Kidney epithelial cell (primary cell): Measurements from ENCODE around the gene MACF1. TPM values are rescaled to one million over a fixed set of nuclear protein-coding genes. Genes with fewer than 3 reads are reported as not detected.

ENCODE experiments used
- DNase-seq: peaks from one replicate; pipeline ENCODE4 v3.0.0-alpha.2; 2010; ENCODE audit warnings: low read depth
- H3K27me3 ChIP-seq: 2 replicates; pipeline ENCODE4 v1.6.0; 2011; ENCODE audit warnings: low read length; ENCODE audit not compliant: control insufficient read depth, insufficient read depth
- H3K36me3 ChIP-seq: 2 replicates; pipeline ENCODE4 v1.5.1; 2011; ENCODE audit warnings: low read length; ENCODE audit not compliant: control insufficient read depth, insufficient read depth
- H3K4me3 ChIP-seq: 2 replicates; pipeline ENCODE4 v1.5.1; 2011; ENCODE audit warnings: low read depth, mild to moderate bottlenecking, control low read depth, low read length
- total RNA-seq: library from RNA; depleted of rRNA; stranded (reverse); fragments of >200 nt; gene quantifications from 2 replicates; pipeline ENCODE4 v1.2.3, GENCODE V29; 2015
- TF ChIP-seq, protein P1 (sequence below): IDR thresholded peaks from 2 replicates; pipeline ENCODE4 v1.5.1; 2011; ENCODE audit warnings: mild to moderate bottlenecking, moderate library complexity, low read length, control low read depth, inconsistent platforms; ENCODE audit not compliant: insufficient read depth, poor library complexity, severe bottlenecking

The MACF1 gene
- total RNA-seq, 1 donor from 2014 or later, result 279 TPM

DNA sequence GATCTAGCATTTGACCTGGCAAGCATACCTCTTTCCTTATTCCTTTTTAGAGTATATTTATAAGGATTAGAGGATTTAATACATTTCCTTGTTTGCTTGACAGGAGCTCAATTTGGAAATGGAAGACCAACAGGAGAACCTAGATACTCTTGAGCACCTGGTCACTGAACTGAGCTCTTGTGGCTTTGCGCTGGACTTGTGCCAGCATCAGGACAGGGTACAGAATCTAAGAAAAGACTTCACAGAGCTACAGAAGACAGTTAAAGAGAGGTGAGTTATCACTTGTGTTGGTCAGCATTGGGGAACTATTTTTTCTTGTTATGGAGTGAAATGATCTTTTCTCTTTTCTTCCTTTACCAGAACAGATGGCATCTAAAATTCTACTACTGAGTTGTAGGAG, 163.6 kb downstream of the MACF1 start:
- no peak for DNase-seq
- H3K36me3 ChIP-seq, result peaks cover 4% of the 10 kb centered on the region
- H3K4me3 ChIP-seq, result no peak overlapping the region
- no peaks in the 10 kb centered on the region for H3K27me3 ChIP-seq
- TF ChIP-seq, protein P1, sequence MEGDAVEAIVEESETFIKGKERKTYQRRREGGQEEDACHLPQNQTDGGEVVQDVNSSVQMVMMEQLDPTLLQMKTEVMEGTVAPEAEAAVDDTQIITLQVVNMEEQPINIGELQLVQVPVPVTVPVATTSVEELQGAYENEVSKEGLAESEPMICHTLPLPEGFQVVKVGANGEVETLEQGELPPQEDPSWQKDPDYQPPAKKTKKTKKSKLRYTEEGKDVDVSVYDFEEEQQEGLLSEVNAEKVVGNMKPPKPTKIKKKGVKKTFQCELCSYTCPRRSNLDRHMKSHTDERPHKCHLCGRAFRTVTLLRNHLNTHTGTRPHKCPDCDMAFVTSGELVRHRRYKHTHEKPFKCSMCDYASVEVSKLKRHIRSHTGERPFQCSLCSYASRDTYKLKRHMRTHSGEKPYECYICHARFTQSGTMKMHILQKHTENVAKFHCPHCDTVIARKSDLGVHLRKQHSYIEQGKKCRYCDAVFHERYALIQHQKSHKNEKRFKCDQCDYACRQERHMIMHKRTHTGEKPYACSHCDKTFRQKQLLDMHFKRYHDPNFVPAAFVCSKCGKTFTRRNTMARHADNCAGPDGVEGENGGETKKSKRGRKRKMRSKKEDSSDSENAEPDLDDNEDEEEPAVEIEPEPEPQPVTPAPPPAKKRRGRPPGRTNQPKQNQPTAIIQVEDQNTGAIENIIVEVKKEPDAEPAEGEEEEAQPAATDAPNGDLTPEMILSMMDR, result no peak

DNA sequence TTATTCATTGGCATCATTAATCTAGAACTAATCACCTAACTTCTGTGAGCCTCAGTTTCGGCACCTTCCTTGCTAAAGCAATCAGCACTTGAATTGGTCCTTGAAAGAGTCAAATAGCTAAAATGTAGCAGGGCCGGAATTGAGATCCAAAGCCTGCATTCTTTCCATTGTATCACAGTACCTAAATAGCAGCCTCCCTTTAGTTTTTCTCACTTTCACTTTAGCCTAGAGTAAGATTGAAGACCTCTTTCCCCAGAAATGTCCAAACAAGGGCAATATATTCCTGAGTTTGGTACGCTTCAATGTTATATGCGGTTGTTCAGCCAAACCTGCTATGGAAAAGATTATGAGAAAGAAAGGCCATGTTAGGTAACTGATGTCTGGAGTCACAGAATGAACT, 165.1 kb downstream of the MACF1 start:
- TF ChIP-seq, protein P1, result no peak

DNA sequence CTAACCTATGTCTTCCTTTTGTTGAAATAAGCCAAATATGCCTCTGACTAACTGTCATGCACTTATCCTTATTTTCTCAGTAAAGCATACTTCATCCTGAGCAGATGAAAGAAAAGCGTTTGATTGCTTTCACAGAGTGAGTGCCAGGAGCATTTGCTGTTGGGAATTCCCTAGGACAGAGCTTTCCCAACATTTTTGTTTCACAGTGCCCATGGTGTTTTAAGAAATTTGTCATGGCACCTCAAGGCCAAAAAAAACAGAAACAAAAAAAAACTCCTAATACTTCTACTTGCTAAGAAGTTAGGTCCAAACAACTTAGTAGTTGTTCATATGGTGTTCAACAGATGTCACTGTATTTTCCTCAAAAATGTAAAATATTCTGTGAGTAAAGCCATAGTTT, 166.1 kb downstream of the MACF1 start:
- peaks cover 4% of the 10 kb centered on the region for H3K36me3 ChIP-seq
- H3K27me3 ChIP-seq, result no peaks in the 10 kb centered on the region
- DNase-seq, result no peak
- H3K4me3 ChIP-seq, result no peak overlapping the region
- TF ChIP-seq, protein P1, result no peak

More for the DNA sequence above, 165.1 kb downstream of the MACF1 start:
- H3K27me3 ChIP-seq, result no peaks in the 10 kb centered on the region
- peaks cover 4% of the 10 kb centered on the region for H3K36me3 ChIP-seq
- no peak for DNase-seq
- no peak overlapping the region for H3K4me3 ChIP-seq

DNA sequence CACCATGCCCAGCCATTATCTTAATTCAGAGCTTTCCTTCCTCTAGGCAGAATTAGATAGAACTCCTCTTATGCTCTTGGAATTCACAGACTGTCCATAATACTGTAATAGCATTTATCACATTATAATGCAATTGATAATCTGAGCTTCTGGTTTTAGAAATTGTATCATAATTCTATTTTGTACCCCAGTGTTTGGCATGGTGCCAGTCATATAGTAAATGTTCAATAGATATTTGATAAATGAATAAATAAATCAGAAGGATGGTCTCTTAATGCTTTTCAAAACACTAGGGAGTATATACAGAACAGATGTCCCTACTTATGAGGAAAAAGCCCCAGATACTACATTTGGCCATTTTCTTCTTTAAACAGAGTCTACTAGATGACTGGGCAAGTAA, 167.6 kb downstream of the MACF1 start:
- no peak for DNase-seq
- H3K36me3 ChIP-seq, result peaks cover 4% of the 10 kb centered on the region
- TF ChIP-seq, protein P1, result no peak

DNA sequence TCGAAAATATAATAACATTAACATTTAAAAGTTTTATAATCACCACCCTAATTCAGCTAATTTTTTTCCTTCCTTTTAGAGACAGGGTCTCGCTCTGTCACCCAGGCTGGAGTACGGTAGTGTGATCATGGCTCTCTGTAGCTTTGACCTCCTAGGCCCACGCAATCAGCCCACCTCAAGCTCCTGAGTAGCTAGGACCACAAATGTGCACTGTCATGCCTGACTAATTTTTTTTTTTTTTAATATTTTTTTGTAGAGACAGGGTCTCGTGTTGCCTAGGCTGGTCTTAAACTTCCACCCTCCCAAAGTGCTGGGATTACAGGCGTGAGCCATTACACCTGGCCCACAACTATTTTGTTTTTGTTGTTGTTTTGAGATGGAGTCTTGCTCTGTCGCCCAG, 172.2 kb downstream of the MACF1 start:
- Histone ChIP-seq H3K27me3 (no peaks in the 10 kb centered on the region), H3K36me3 (peaks cover 3% of the 10 kb centered on the region), H3K4me3 (no peak overlapping the region)
- no peak for DNase-seq
- TF ChIP-seq, protein P1, result no peak

More for the DNA sequence above, 167.6 kb downstream of the MACF1 start:
- Histone ChIP-seq H3K27me3 (no peaks in the 10 kb centered on the region), H3K4me3 (no peak overlapping the region)

DNA sequence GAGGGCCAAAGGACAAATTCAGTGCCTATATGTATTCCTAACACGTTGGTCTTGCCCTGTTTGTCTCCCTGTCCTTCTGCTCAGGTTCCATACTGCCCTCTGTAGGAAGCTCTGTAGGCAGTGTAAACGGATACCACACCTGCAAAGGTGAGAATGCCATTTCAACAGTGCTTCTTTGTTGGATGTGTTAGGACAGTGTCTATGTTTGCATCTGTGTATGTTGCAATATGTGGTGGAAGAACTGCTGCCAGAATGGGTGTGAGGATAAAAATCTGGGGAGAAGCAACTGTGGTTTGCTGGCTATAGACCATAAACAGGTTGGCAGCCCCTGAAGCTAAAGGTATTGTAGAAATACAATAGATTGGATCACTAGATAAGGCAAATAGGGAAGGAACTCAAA, 173.9 kb downstream of the MACF1 start:
- H3K4me3 ChIP-seq, result no peak overlapping the region
- DNase-seq, result no peak
- H3K27me3 ChIP-seq, result no peaks in the 10 kb centered on the region
- H3K36me3 ChIP-seq, result peaks cover 3% of the 10 kb centered on the region
- TF ChIP-seq, protein P1, result peak; percentile 64
